Fibroblast of villous mesenchyme (primary cell): ENCODE measurements around the gene BYSL. TPM values are rescaled to one million over a fixed set of nuclear protein-coding genes. Genes with fewer than 3 reads are reported as not detected.

Source experiments
- DNase-seq: peaks from one replicate; pipeline ENCODE4 v3.0.0-alpha.2; 2010; ENCODE audit warnings: low read depth
- H3K4me3 ChIP-seq: 2 replicates; pipeline ENCODE4 v1.5.1; 2011; ENCODE audit warnings: low read depth, mild to moderate bottlenecking, low read length
- total RNA-seq: library from RNA; depleted of rRNA; stranded (reverse); fragments of >200 nt; gene quantifications from 2 replicates; pipeline ENCODE4 v1.2.3, GENCODE V29; 2012
- TF ChIP-seq, protein P1 (sequence below): IDR thresholded peaks from 2 replicates; pipeline ENCODE4 v1.5.1; 2012; ENCODE audit warnings: low read depth, mild to moderate bottlenecking, low read length; ENCODE audit not compliant: insufficient read depth

Gene BYSL
- total RNA-seq, 1 donor: 20.7 TPM

DNA sequence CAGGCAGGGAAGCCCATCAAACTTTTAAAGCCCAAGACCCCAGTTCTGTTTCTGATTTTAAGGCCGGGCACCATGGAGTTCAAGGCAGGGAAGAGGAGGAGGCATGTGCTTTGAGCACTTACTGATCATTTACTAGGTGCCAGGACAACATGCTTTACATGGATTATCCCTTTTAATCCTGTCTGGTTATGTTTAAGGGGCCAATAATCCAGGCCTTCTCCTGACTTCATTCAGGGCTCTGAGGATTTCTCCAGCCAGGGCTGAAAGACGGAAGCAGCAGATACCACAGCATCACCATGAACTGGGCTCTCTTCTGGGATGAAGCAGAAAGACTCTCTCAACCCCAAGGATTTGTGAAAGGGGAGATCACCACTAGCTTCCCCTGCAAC is 16.2 kb downstream of the BYSL start:
- H3K4me3 ChIP-seq: no peak overlapping the region
- DNase-seq: peak; percentile 5
- TF ChIP-seq, protein P1, sequence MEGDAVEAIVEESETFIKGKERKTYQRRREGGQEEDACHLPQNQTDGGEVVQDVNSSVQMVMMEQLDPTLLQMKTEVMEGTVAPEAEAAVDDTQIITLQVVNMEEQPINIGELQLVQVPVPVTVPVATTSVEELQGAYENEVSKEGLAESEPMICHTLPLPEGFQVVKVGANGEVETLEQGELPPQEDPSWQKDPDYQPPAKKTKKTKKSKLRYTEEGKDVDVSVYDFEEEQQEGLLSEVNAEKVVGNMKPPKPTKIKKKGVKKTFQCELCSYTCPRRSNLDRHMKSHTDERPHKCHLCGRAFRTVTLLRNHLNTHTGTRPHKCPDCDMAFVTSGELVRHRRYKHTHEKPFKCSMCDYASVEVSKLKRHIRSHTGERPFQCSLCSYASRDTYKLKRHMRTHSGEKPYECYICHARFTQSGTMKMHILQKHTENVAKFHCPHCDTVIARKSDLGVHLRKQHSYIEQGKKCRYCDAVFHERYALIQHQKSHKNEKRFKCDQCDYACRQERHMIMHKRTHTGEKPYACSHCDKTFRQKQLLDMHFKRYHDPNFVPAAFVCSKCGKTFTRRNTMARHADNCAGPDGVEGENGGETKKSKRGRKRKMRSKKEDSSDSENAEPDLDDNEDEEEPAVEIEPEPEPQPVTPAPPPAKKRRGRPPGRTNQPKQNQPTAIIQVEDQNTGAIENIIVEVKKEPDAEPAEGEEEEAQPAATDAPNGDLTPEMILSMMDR: no peak

DNA sequence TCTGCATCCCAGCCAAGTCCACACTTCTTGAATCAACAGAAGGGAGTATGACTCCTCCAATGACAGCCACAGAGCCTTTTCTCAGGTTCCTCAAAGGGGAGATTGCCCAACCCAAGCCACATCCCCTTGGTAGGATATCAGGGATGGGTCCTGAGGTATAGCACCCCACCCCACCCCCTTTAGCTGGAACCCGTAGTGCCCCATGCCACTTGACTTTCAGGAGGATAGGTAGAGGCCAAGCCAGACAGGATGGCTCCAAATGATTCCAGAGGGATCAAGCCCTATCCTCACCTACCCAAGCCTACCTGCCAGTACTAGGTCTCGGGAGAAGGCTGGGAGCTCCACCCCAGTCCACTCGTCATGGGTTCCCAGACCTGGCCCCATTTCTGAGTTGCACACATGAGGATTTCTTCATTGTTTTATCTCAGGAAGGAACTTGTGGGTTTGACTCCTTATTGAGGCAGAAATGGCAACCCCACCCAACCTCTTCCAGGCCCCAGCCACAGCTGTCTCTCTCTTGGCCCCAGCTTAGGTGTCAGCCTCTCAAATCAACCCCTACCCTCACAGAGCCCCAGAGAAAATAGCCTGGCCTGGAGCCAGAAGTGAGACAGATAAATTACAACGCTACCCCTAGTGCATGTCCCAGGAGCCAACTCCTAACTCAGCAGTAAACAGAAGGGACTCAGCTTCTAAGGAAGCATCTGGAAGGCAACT is 16.7 kb downstream of the BYSL start:
- DNase-seq: peak; percentile 49
- H3K4me3 ChIP-seq: peak overlapping the region; percentile 72
- TF ChIP-seq, protein P1: no peak

DNA sequence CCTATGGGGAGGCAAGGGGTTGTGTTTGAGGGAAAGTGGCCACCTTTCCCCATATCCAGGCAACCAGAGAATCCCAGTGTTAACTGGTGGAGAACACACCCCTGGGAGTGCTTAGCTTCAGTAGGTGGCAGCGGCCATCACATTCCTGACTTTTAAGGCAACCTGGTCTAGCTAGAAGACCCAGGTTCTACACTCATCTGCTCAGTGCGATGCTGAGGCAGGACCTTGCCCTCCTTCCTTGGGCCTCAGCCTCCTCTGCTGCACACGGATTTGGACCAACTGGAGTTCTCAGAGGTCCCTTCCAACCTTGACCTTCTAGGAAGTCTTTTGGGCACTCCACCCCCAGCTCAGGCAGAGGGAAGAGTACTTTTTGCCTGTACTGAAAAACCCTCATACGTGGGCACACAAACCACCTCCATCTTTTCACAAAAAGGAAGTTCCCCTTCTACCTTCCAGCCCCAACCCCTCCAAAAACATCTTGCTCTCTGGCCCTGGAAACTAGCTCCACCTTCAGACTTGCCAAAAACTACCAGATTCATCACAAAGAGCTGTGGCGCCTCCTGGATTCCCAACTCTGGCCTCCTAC is 17.4 kb downstream of the BYSL start:
- peak overlapping the region; percentile 72 for H3K4me3 ChIP-seq
- TF ChIP-seq, protein P1: no peak
- DNase-seq: no peak

DNA sequence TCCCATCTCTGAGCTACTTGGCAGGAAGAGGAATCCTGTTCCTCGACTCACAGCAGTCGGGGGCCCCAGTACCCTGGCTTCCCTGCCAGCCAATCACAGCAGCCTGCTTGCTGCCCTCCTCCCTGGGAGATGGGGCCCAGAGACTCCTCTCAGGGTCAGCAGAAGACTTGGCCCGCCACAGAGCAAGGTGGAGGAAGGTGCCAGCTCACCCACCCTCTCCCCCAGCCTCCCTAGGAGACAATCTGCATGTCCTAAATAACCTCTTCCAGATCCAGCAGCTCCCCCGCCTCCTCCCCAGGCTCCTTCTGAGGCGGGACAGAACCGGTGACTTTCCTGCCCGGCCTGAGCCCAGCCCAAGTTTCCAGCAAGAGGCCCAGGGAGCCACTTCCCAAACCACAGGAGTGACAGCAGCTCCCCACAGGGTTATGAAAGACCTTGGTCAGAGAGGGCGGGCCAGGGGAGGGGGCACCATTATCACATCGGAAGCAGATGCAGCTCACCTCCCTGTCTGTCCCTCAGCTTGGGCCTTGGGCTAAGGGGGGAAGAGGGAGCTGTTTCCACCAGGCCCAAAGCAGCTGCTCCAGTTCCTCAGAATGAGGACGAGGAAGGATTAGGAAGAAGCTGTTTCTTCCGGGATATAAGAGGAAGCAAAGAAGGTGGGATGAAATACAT is 18.0 kb downstream of the BYSL start:
- H3K4me3 ChIP-seq: peak overlapping the region; percentile 72
- TF ChIP-seq, protein P1: no peak
- peak; percentile 85 for DNase-seq

DNA sequence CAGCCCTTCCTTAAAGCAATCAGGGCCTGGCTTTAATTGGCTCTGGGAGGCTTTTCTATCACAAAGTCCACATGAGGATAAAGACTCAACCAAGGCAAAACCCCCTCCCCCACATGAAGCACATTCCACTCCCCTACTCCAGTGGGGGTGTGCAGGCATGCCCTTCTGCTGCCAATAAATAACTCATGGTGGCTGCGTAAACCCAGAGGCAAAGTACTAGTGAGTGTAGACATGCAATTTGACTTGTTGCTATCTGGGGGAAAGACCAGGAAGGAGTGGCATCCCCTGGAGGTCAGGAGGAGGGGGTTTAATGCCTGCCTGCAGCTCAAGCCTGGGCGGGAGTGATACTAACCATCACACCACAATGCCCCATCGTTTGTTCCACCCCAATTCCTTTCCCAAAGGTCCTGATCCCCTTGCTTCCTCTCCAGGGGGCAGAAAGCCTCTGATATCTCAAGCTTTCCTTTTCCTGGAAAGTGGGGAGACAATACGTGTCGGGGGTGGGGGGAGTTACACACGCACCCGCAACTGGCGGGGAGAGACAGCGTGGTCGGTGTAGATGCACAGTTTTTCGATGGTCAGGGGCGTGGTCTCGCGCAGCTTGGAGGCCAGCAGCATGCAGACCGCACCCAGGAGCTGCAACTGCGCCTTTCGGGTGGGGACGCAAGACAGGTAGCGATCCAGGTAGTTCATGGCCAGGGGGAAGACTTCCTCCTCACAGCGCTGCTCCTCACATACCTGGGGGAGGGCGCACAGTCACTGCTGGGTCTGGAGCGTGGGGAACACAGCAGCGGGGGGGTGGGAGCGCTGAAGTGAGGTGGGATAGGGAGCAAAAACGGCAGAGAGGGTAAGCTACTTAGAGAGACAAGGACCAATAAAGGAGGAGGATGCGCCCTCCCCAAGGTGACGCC is 18.8 kb downstream of the BYSL start:
- DNase-seq: peak; percentile 51
- peak overlapping the region; percentile 72 for H3K4me3 ChIP-seq
- TF ChIP-seq, protein P1: no peak

DNA sequence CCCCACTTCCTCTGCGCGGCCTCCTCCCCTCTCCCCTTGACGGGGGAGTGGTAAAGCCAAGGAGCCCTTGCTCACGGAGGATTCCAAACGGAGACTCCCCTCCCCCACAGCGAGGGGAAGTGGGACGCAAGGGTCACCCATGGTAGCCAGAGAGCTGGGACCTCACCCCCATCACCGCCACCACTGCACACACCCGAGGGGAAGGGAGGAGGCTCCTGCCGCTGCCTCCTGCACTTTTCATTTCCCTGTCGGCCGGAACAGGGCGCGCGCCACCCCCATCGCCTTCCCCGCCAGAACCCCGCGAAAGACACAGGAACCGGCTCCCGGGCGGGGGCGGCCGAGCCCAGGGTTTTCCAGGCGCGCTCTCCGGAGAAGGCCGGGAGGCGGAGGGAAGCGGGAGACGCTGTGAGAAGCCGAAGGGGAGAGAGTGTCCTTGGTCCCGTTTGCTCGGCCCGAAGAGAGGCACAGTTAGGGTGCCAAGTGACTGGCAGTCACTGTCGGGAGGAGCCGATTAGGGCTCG is 19.5 kb downstream of the BYSL start:
- TF ChIP-seq, protein P1: no peak
- H3K4me3 ChIP-seq: peak overlapping the region; percentile 72
- peak; percentile 38 for DNase-seq
